ENCODE data around the gene ANKRD26.

Gene ANKRD26

GRCh38 chr10:27020243-27020642 is 80.1 kb downstream of the ANKRD26 start:
- no peaks in the 10 kb centered on the region for H3K9me3 ChIP-seq (ENCODE audit: insufficient read depth, low read length)
- no peak for TF ChIP-seq ZNF274 (IDR thresholded peaks at IDR 0.05; ENCODE audit: low read depth, low read length)
- no peak for TF ChIP-seq SUZ12 (IDR thresholded peaks at IDR 0.05; ENCODE audit: extremely low read depth, insufficient read depth, insufficient read length)
- TF ChIP-seq YY1 (IDR thresholded peaks at IDR 0.05; ENCODE audit: insufficient read depth, insufficient read length): no peak
- no peak for DNase-seq (ENCODE audit: low read depth, low spot score)
- no peak overlapping the region for H3K4me3 ChIP-seq (ENCODE audit: insufficient read length, low read depth)
- peaks cover 26% of the 10 kb centered on the region for H3K36me3 ChIP-seq (ENCODE audit: insufficient read depth, insufficient read length, low read length)
- H3K9ac ChIP-seq (ENCODE audit: insufficient read length, low read depth): no peak overlapping the region
- no peaks in the 10 kb centered on the region for H3K4me1 ChIP-seq (ENCODE audit: insufficient read depth, insufficient read length)
- no peaks in the 10 kb centered on the region for H3K27me3 ChIP-seq (ENCODE audit: insufficient read depth, insufficient read length)

DNA sequence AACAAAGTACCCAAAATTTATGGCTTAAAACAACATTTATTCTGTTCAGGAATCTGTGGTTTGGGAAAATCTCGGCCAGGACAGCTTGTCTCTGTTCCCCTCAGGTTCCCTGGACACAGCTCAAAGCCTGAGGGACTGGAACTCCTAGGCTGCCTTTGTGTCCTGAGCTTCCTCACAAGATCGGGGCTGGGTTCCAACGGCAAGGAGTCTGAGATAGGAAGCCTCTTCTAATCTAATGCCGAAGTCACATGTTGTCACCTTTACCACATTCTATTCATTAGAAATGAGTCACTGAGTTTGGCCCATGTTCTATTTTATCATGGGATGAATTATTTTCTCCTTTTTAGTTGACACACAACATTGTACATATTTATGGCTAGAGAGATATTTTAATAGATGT is 80.5 kb downstream of the ANKRD26 start:
- Histone ChIP-seq H3K4me3 (ENCODE audit: insufficient read length, low read depth) (no peak overlapping the region), H3K9me3 (ENCODE audit: insufficient read depth, low read length) (no peaks in the 10 kb centered on the region), H3K9ac (ENCODE audit: insufficient read length, low read depth) (no peak overlapping the region), H3K36me3 (ENCODE audit: insufficient read depth, insufficient read length, low read length) (peaks cover 26% of the 10 kb centered on the region), H3K4me1 (ENCODE audit: insufficient read depth, insufficient read length) (no peaks in the 10 kb centered on the region), H3K27me3 (ENCODE audit: insufficient read depth, insufficient read length) (no peaks in the 10 kb centered on the region)
- no peak for DNase-seq (ENCODE audit: low read depth, low spot score)
- TF ChIP-seq SUZ12 (IDR thresholded peaks at IDR 0.05; ENCODE audit: extremely low read depth, insufficient read depth, insufficient read length) (no peak), YY1 (IDR thresholded peaks at IDR 0.05; ENCODE audit: insufficient read depth, insufficient read length) (no peak), ZNF274 (IDR thresholded peaks at IDR 0.05; ENCODE audit: low read depth, low read length) (no peak)

DNA sequence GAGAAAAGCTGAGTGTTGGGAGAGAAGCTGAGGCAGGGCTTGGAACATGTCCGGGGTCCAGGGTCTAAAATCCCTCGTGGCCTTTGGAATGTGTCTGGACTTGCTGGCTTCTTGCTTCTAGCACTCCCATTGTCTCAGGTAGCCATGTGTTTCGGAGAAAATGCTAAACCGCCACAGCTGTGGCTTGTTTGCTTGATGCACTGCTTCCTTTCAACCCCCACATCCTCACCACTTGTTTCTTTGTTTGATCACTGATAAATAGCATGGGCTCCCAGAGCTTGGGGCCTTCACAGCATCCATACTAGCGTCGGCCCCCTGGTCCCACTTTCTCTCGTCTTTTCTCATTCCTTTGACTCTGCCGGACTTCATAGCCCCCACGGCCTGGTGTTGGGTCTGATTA is 102.7 kb downstream of the ANKRD26 start:
- H3K9me3 ChIP-seq (ENCODE audit: insufficient read depth, low read length): peaks cover 40% of the 10 kb centered on the region
- no peaks in the 10 kb centered on the region for H3K4me1 ChIP-seq (ENCODE audit: insufficient read depth, insufficient read length)
- no peak for DNase-seq (ENCODE audit: low read depth, low spot score)
- H3K36me3 ChIP-seq (ENCODE audit: insufficient read depth, insufficient read length, low read length): peaks cover 12% of the 10 kb centered on the region
- H3K9ac ChIP-seq (ENCODE audit: insufficient read length, low read depth): no peak overlapping the region
- H3K4me3 ChIP-seq (ENCODE audit: insufficient read length, low read depth): no peak overlapping the region
- H3K27me3 ChIP-seq (ENCODE audit: insufficient read depth, insufficient read length): no peaks in the 10 kb centered on the region
- TF ChIP-seq ZNF274 (IDR thresholded peaks at IDR 0.05; ENCODE audit: low read depth, low read length) (no peak), YY1 (IDR thresholded peaks at IDR 0.05; ENCODE audit: insufficient read depth, insufficient read length) (no peak), SUZ12 (IDR thresholded peaks at IDR 0.05; ENCODE audit: extremely low read depth, insufficient read depth, insufficient read length) (no peak)

DNA sequence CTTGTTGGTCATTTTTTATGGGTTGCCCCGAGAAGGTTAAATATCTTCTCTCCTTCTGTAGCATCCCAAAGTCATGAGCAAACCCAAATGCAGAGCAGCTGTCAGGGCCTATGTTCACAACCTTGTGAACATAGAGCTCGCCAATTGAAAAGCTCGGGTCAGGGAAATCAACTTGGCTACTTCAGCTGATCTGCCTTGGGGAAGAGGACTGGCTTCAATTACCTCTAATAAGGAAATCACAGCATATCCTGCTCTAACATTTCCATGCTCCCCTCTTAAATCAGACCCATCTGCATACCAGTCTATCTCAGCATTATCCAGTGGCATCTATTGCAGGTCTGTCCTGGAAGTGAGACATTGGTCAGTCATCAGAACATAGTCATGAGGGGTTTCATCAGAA is 105.6 kb downstream of the ANKRD26 start:
- DNase-seq (ENCODE audit: low read depth, low spot score): no peak
- Histone ChIP-seq H3K9ac (ENCODE audit: insufficient read length, low read depth) (no peak overlapping the region), H3K27me3 (ENCODE audit: insufficient read depth, insufficient read length) (no peaks in the 10 kb centered on the region), H3K36me3 (ENCODE audit: insufficient read depth, insufficient read length, low read length) (no peaks in the 10 kb centered on the region), H3K4me1 (ENCODE audit: insufficient read depth, insufficient read length) (no peaks in the 10 kb centered on the region), H3K4me3 (ENCODE audit: insufficient read length, low read depth) (no peak overlapping the region), H3K9me3 (ENCODE audit: insufficient read depth, low read length) (peaks cover 41% of the 10 kb centered on the region)
- no peak for TF ChIP-seq SUZ12 (IDR thresholded peaks at IDR 0.05; ENCODE audit: extremely low read depth, insufficient read depth, insufficient read length)
- TF ChIP-seq ZNF274 (IDR thresholded peaks at IDR 0.05; ENCODE audit: low read depth, low read length): no peak
- no peak for TF ChIP-seq YY1 (IDR thresholded peaks at IDR 0.05; ENCODE audit: insufficient read depth, insufficient read length)

- Histone ChIP-seq H3K27me3 (ENCODE audit: insufficient read depth, insufficient read length) (no peaks in the 10 kb centered on the region), H3K4me1 (ENCODE audit: insufficient read depth, insufficient read length) (no peaks in the 10 kb centered on the region), H3K9me3 (ENCODE audit: insufficient read depth, low read length) (peaks cover 14% of the 10 kb centered on the region), H3K9ac (ENCODE audit: insufficient read length, low read depth) (no peak overlapping the region), H3K4me3 (ENCODE audit: insufficient read length, low read depth) (no peak overlapping the region), H3K36me3 (ENCODE audit: insufficient read depth, insufficient read length, low read length) (no peaks in the 10 kb centered on the region)
- DNase-seq (ENCODE audit: low read depth, low spot score): no peak
- no peak for TF ChIP-seq ZNF274 (IDR thresholded peaks at IDR 0.05; ENCODE audit: low read depth, low read length)
- TF ChIP-seq YY1 (IDR thresholded peaks at IDR 0.05; ENCODE audit: insufficient read depth, insufficient read length): no peak
- no peak for TF ChIP-seq SUZ12 (IDR thresholded peaks at IDR 0.05; ENCODE audit: extremely low read depth, insufficient read depth, insufficient read length)
Observed at GRCh38 chr10:26987851-26988250, 112.4 kb downstream of the ANKRD26 start.

GRCh38 chr10:26983156-26983555 is 117.1 kb downstream of the ANKRD26 start:
- Histone ChIP-seq H3K9me3 (ENCODE audit: insufficient read depth, low read length) (no peaks in the 10 kb centered on the region), H3K4me1 (ENCODE audit: insufficient read depth, insufficient read length) (no peaks in the 10 kb centered on the region), H3K36me3 (ENCODE audit: insufficient read depth, insufficient read length, low read length) (no peaks in the 10 kb centered on the region), H3K4me3 (ENCODE audit: insufficient read length, low read depth) (no peak overlapping the region), H3K9ac (ENCODE audit: insufficient read length, low read depth) (no peak overlapping the region), H3K27me3 (ENCODE audit: insufficient read depth, insufficient read length) (no peaks in the 10 kb centered on the region)
- TF ChIP-seq ZNF274 (IDR thresholded peaks at IDR 0.05; ENCODE audit: low read depth, low read length): no peak
- no peak for TF ChIP-seq SUZ12 (IDR thresholded peaks at IDR 0.05; ENCODE audit: extremely low read depth, insufficient read depth, insufficient read length)
- no peak for TF ChIP-seq YY1 (IDR thresholded peaks at IDR 0.05; ENCODE audit: insufficient read depth, insufficient read length)
- no peak for DNase-seq (ENCODE audit: low read depth, low spot score)

- no peaks in the 10 kb centered on the region for H3K9me3 ChIP-seq (ENCODE audit: insufficient read depth, low read length)
- no peaks in the 10 kb centered on the region for H3K36me3 ChIP-seq (ENCODE audit: insufficient read depth, insufficient read length, low read length)
- no peak for TF ChIP-seq YY1 (IDR thresholded peaks at IDR 0.05; ENCODE audit: insufficient read depth, insufficient read length)
- no peak for TF ChIP-seq SUZ12 (IDR thresholded peaks at IDR 0.05; ENCODE audit: extremely low read depth, insufficient read depth, insufficient read length)
- no peak for TF ChIP-seq ZNF274 (IDR thresholded peaks at IDR 0.05; ENCODE audit: low read depth, low read length)
- no peak overlapping the region for H3K9ac ChIP-seq (ENCODE audit: insufficient read length, low read depth)
- no peak for DNase-seq (ENCODE audit: low read depth, low spot score)
- no peaks in the 10 kb centered on the region for H3K27me3 ChIP-seq (ENCODE audit: insufficient read depth, insufficient read length)
- H3K4me3 ChIP-seq (ENCODE audit: insufficient read length, low read depth): no peak overlapping the region
- no peaks in the 10 kb centered on the region for H3K4me1 ChIP-seq (ENCODE audit: insufficient read depth, insufficient read length)
Observed at GRCh38 chr10:26982058-26982457, 118.2 kb downstream of the ANKRD26 start.

Measured in NT2/D1 (cell line).